ENCODE measurements around the gene LDLRAD4. TPM values are rescaled to one million over a fixed set of nuclear protein-coding genes. Genes with fewer than 3 reads are reported as not detected.

The LDLRAD4 gene
- total RNA-seq, 1 experiment from 2014 or later = 3.6 TPM

GRCh38 chr18:13295894-13296293 is 77.3 kb downstream of the LDLRAD4 start:
- TF ChIP-seq EZH2 (IDR thresholded peaks at IDR 0.05; ENCODE audit: borderline replicate concordance, low read depth, low read length, poor library complexity, severe bottlenecking) = no peak
- TF ChIP-seq CTCF (conservative IDR thresholded peaks at IDR 0.05; ENCODE audit: low read depth, low read length) = no peak
- Histone ChIP-seq H3K36me3 (ENCODE audit: insufficient read depth, low read length, poor library complexity, severe bottlenecking) (no peaks in the 10 kb centered on the region), H3K4me1 (ENCODE audit: insufficient read depth, low read length, poor library complexity, severe bottlenecking) (no peaks in the 10 kb centered on the region), H3K27ac (ENCODE audit: low read depth, low read length, poor library complexity, severe bottlenecking) (no peak overlapping the region), H3K9me3 (ENCODE audit: low read depth, low read length, poor library complexity, severe bottlenecking) (no peaks in the 10 kb centered on the region), H3K4me3 (ENCODE audit: low read depth, low read length, poor library complexity, severe bottlenecking) (no peak overlapping the region), H3K27me3 (replicated peaks; ENCODE audit: insufficient read depth, low read depth, low read length, poor library complexity) (no peaks in the 10 kb centered on the region)
- intact Hi-C loops (cut with micrococcal nuclease; ENCODE audit: unreplicated experiment) = no loop called here
- DNase-seq (ENCODE audit: low spot score) = no peak
- ChIA-PET POLR2A (ENCODE audit: low non-redundant PET) (no interaction called here), CTCF (no interaction called here)
- BruUV-seq (replicated peaks) = no TSS peak

GRCh38 chr18:13296867-13297574 is 78.5 kb downstream of the LDLRAD4 start:
- intact Hi-C loops (cut with micrococcal nuclease; ENCODE audit: unreplicated experiment) = no loop called here
- Histone ChIP-seq H3K27ac (ENCODE audit: low read depth, low read length, poor library complexity, severe bottlenecking) (no peak overlapping the region), H3K4me3 (ENCODE audit: low read depth, low read length, poor library complexity, severe bottlenecking) (no peak overlapping the region), H3K9me3 (ENCODE audit: low read depth, low read length, poor library complexity, severe bottlenecking) (no peaks in the 10 kb centered on the region), H3K4me1 (ENCODE audit: insufficient read depth, low read length, poor library complexity, severe bottlenecking) (peaks cover under 1% of the 10 kb centered on the region), H3K27me3 (replicated peaks; ENCODE audit: insufficient read depth, low read depth, low read length, poor library complexity) (no peaks in the 10 kb centered on the region), H3K36me3 (ENCODE audit: insufficient read depth, low read length, poor library complexity, severe bottlenecking) (no peaks in the 10 kb centered on the region)
- CTCF ChIA-PET = no interaction called here
- no TSS peak for BruUV-seq (replicated peaks)
- TF ChIP-seq CTCF (conservative IDR thresholded peaks at IDR 0.05; ENCODE audit: low read depth, low read length) = no peak
- no peak for TF ChIP-seq EZH2 (IDR thresholded peaks at IDR 0.05; ENCODE audit: borderline replicate concordance, low read depth, low read length, poor library complexity, severe bottlenecking)
- POLR2A ChIA-PET (ENCODE audit: low non-redundant PET) = no interaction called here
- no peak for DNase-seq (ENCODE audit: low spot score)

- no TSS peak for BruUV-seq (replicated peaks)
- H3K27ac ChIP-seq (ENCODE audit: low read depth, low read length, poor library complexity, severe bottlenecking) = no peak overlapping the region
- no peaks in the 10 kb centered on the region for H3K27me3 ChIP-seq (replicated peaks; ENCODE audit: insufficient read depth, low read depth, low read length, poor library complexity)
- CTCF ChIA-PET = no interaction called here
- no peak for DNase-seq (ENCODE audit: low spot score)
- H3K36me3 ChIP-seq (ENCODE audit: insufficient read depth, low read length, poor library complexity, severe bottlenecking) = no peaks in the 10 kb centered on the region
- H3K4me1 ChIP-seq (ENCODE audit: insufficient read depth, low read length, poor library complexity, severe bottlenecking) = peaks cover 10% of the 10 kb centered on the region
- intact Hi-C loops (cut with micrococcal nuclease; ENCODE audit: unreplicated experiment) = no loop called here
- no peaks in the 10 kb centered on the region for H3K9me3 ChIP-seq (ENCODE audit: low read depth, low read length, poor library complexity, severe bottlenecking)
- H3K4me3 ChIP-seq (ENCODE audit: low read depth, low read length, poor library complexity, severe bottlenecking) = no peak overlapping the region
- POLR2A ChIA-PET (ENCODE audit: low non-redundant PET) = no interaction called here
- TF ChIP-seq EZH2 (IDR thresholded peaks at IDR 0.05; ENCODE audit: borderline replicate concordance, low read depth, low read length, poor library complexity, severe bottlenecking) (no peak), CTCF (conservative IDR thresholded peaks at IDR 0.05; ENCODE audit: low read depth, low read length) (no peak)
These were observed 79.7 kb downstream of the LDLRAD4 start for GRCh38 chr18:13298262-13298661.

Measured in A673 (cell line).